SK-N-SH (cell line): Measurements from ENCODE around the gene PPP1R27. TPM values are rescaled to one million over a fixed set of nuclear protein-coding genes. Genes with fewer than 3 reads are reported as not detected.

Experiments used
- CTCF ChIA-PET: fragments of 300-600, 350-600 bp; formaldehyde crosslinking; extraction: SDS; loops from one replicate; lab custom pipeline; 2021; lab: Yijun Ruan, JAX
- POLR2A ChIA-PET: fragments of 350-600 bp; sonication (Branson Sonifier 250); formaldehyde crosslinking; extraction: SDS; loops from one replicate; lab custom pipeline; 2020; ENCODE audit warnings: antibody characterized with exemption, inconsistent platforms; lab: Yijun Ruan, JAX
- DNase-seq: peaks from one replicate; pipeline ENCODE4 v3.0.0; 2012
- H2AFZ ChIP-seq: fragments of 200-600 bp; sonication (generic); 2 replicates; pipeline ENCODE4 v1.8.1; 2016; ENCODE audit warnings: antibody characterized with exemption, mild to moderate bottlenecking, low read depth
- H3F3A ChIP-seq: fragments of 200-600 bp; sonication (generic); replicated peaks from 2 replicates; pipeline ENCODE3; 2016; ENCODE audit warnings: antibody characterized with exemption, mild to moderate bottlenecking; ENCODE audit not compliant: insufficient read depth
- H3K27ac ChIP-seq, 2 experiments: fragments of 200-500 bp in 1 of 2; fragments of 200-600 bp in 1 of 2; sonication (Bioruptor generic) in 1 of 2; sonication (generic), shearing (Covaris generic) in 1 of 2; 2 replicates each; pipeline versions ENCODE4 v1.5.1 to v1.6.1; 2014 to 2016; ENCODE audit warnings: low read depth in 2 of 2, inconsistent platforms in 1 of 2, low read length in 1 of 2, mild to moderate bottlenecking in 1 of 2, mixed read lengths in 1 of 2
- H3K27me3 ChIP-seq: fragments of 200-600 bp; sonication (generic), shearing (Covaris generic); 2 replicates; pipeline ENCODE4 v1.6.1; 2016; ENCODE audit warnings: mixed run types; ENCODE audit not compliant: insufficient read depth
- H3K36me3 ChIP-seq, 2 experiments: fragments of 200-500 bp in 1 of 2; fragments of 200-600 bp in 1 of 2; sonication (Bioruptor generic) in 1 of 2; sonication (generic) in 1 of 2; replicated peaks in 1 of 2; 2 replicates each; pipeline versions ENCODE3 to v1.5.1; 2014 to 2016; ENCODE audit warnings: low read length in 1 of 2, mild to moderate bottlenecking in 1 of 2; ENCODE audit not compliant: insufficient read depth in 2 of 2, control insufficient read depth in 1 of 2
- H3K4me1 ChIP-seq, 2 experiments: fragments of 200-500 bp in 1 of 2; fragments of 200-600 bp in 1 of 2; sonication (Bioruptor generic) in 1 of 2; sonication (generic), shearing (Covaris generic) in 1 of 2; 2 replicates each; pipeline versions ENCODE4 v1.5.1 to v1.6.1; 2014 to 2016; ENCODE audit warnings: low read depth in 1 of 2, low read length in 1 of 2, mixed run types in 1 of 2; ENCODE audit not compliant: insufficient read depth in 2 of 2, control insufficient read depth in 1 of 2
- H3K4me2 ChIP-seq: fragments of 200-600 bp; sonication (generic), shearing (Covaris generic); 2 replicates; pipeline ENCODE4 v1.6.1; 2017; ENCODE audit warnings: mixed run types
- H3K4me3 ChIP-seq, 2 experiments: fragments of 200-500 bp in 1 of 2; fragments of 200-600 bp in 1 of 2; sonication (Bioruptor generic) in 1 of 2; sonication (generic), shearing (Covaris generic) in 1 of 2; 2 replicates each; pipeline versions ENCODE4 v1.5.1 to v1.8.1; 2014 to 2016; ENCODE audit warnings: low read depth in 2 of 2, inconsistent platforms in 1 of 2, low read length in 1 of 2, mild to moderate bottlenecking in 1 of 2, mixed read lengths in 1 of 2, moderate library complexity in 1 of 2
- H3K79me2 ChIP-seq: fragments of 200-600 bp; sonication (generic); 2 replicates; pipeline ENCODE4 v1.8.1; 2017; ENCODE audit warnings: mild to moderate bottlenecking; ENCODE audit not compliant: insufficient read depth
- H3K9ac ChIP-seq: fragments of 200-600 bp; sonication (generic); 2 replicates; pipeline ENCODE4 v1.6.1; 2017; ENCODE audit warnings: mixed run types
- H3K9me2 ChIP-seq: fragments of 200-600 bp; sonication (generic); 2 replicates; pipeline ENCODE4 v1.6.1; 2017; ENCODE audit warnings: mixed run types
- H3K9me3 ChIP-seq: fragments of 200-600 bp; sonication (generic); 2 replicates; pipeline ENCODE4 v1.6.1; 2017; ENCODE audit warnings: mixed run types, mild to moderate bottlenecking, moderate library complexity
- H4K20me1 ChIP-seq: fragments of 200-600 bp; sonication (generic); 2 replicates; pipeline ENCODE4 v1.6.1; 2017; ENCODE audit warnings: mild to moderate bottlenecking, mixed run types; ENCODE audit not compliant: insufficient read depth
- CHD2 ChIP-seq: fragments of 150-350 bp; IDR thresholded peaks from 2 replicates; pipeline ENCODE4 v1.6.1; 2018; ENCODE audit warnings: low read length; ENCODE audit not compliant: partially characterized antibody
- ELF1 ChIP-seq: IDR thresholded peaks from 2 replicates; pipeline ENCODE4 v1.4.0; 2012
- EP300 ChIP-seq, 2 experiments: IDR thresholded peaks; 2 replicates each; pipeline versions ENCODE4 v1.4.0 to v1.6.1; 2012; ENCODE audit warnings: borderline replicate concordance in 1 of 2, low read depth in 1 of 2, low read length in 1 of 2
- EZH2phosphoT487 ChIP-seq: fragments of 200-600 bp; sonication (generic); IDR thresholded peaks from 2 replicates; pipeline ENCODE4 v1.6.1; 2017; ENCODE audit warnings: low read depth, mixed run types, mild to moderate bottlenecking, antibody characterized with exemption, moderate library complexity, borderline replicate concordance
- FOSL2 ChIP-seq: IDR thresholded peaks from 2 replicates; pipeline ENCODE4 v1.4.0; 2012; ENCODE audit warnings: low read depth, mild to moderate bottlenecking, moderate library complexity, borderline replicate concordance
- FOXM1 ChIP-seq: IDR thresholded peaks from 2 replicates; pipeline ENCODE4 v1.4.0; 2012; ENCODE audit warnings: low read depth, mild to moderate bottlenecking
- GATA2 ChIP-seq: sonication (generic); formaldehyde crosslinking; IDR thresholded peaks from 2 replicates; pipeline ENCODE4 v1.5.0; 2020; ENCODE audit warnings: mild to moderate bottlenecking, missing genetic modification reagents
- MAX ChIP-seq: IDR thresholded peaks from 2 replicates; pipeline ENCODE4 v1.4.0; 2012; ENCODE audit warnings: low read depth
- MEF2A ChIP-seq: IDR thresholded peaks from 2 replicates; pipeline ENCODE4 v1.4.0; 2012; ENCODE audit warnings: low read depth, borderline replicate concordance
- NRF1 ChIP-seq: IDR thresholded peaks from 2 replicates; pipeline ENCODE4 v1.6.1; 2012; ENCODE audit warnings: low read depth, mild to moderate bottlenecking, low read length
- RCOR1 ChIP-seq: fragments of 150-350 bp; IDR thresholded peaks from 2 replicates; pipeline ENCODE4 v1.6.1; 2017; ENCODE audit warnings: antibody characterized with exemption, low read length
- RFX5 ChIP-seq: IDR thresholded peaks from 2 replicates; pipeline ENCODE4 v1.6.1; 2012; ENCODE audit warnings: mild to moderate bottlenecking, improper control_type of control experiment, low read length
- RXRA ChIP-seq: IDR thresholded peaks from 2 replicates; pipeline ENCODE4 v1.4.0; 2012; ENCODE audit warnings: low read depth, mild to moderate bottlenecking, borderline replicate concordance
- SIN3A ChIP-seq: IDR thresholded peaks from 2 replicates; pipeline ENCODE4 v1.6.1; 2012; ENCODE audit warnings: low read depth, mild to moderate bottlenecking, low read length, moderate library complexity, borderline replicate concordance
- SMC3 ChIP-seq: IDR thresholded peaks from 2 replicates; pipeline ENCODE4 v1.6.1; 2012; ENCODE audit warnings: low read depth, low read length, improper control_type of control experiment
- TAF1 ChIP-seq: IDR thresholded peaks from 2 replicates; pipeline ENCODE4 v1.6.1; 2012; ENCODE audit warnings: low read depth, mild to moderate bottlenecking, low read length, moderate library complexity, borderline replicate concordance
- TCF12 ChIP-seq: IDR thresholded peaks from 2 replicates; pipeline ENCODE4 v1.4.0; 2012
- TEAD4 ChIP-seq: IDR thresholded peaks from 2 replicates; pipeline ENCODE4 v1.4.0; 2012; ENCODE audit warnings: mild to moderate bottlenecking, borderline replicate concordance; ENCODE audit not compliant: insufficient read depth
- WGBS: methylation state at CpG from one replicate; pipeline ENCODE4 v1.1.6; 2017; ENCODE audit warnings: low lambda C conversion rate; 5-methylcytosine and 5-hydroxymethylcytosine counted together
- polyA plus RNA-seq, 3 experiments: library from polyadenylated mRNA; depleted of rRNA; stranded (reverse); fragments of >200 nt; gene quantifications; 2 replicates each; pipeline ENCODE4 v1.2.3, GENCODE V29; 2012
- TF ChIP-seq, protein P1 (sequence below): fragments of 200-600 bp; sonication (generic); IDR thresholded peaks from 2 replicates; pipeline ENCODE4 v1.6.1; 2017; ENCODE audit warnings: antibody characterized with exemption, mild to moderate bottlenecking, moderate library complexity
- TF ChIP-seq, protein P2 (sequence below): IDR thresholded peaks from 2 replicates; pipeline ENCODE4 v1.6.1; 2012; ENCODE audit warnings: mild to moderate bottlenecking, low read depth, low read length, moderate library complexity
- TF ChIP-seq, protein P3 (sequence below): fragments of 150-350 bp; IDR thresholded peaks from 2 replicates; pipeline ENCODE4 v1.6.1; 2017; ENCODE audit warnings: antibody characterized with exemption, low read length, low read depth, borderline replicate concordance

The PPP1R27 gene
- polyA plus RNA-seq, 1 of the 3 experiments (the other 2 are of a cell fraction), result 0.07 TPM

- TF ChIP-seq FOSL2 (no peak), RCOR1 (no peak)
These were observed 8.1 kb upstream of the PPP1R27 start (continued) for GRCh38 chr17:81842725-81843504.

GRCh38 chr17:81842378-81842724, 7.5 kb upstream of the PPP1R27 start:
- WGBS, result 89% methylated on average over 11 of the region's 11 CpGs
- H3F3A ChIP-seq, result peaks cover 34% of the 10 kb centered on the region
- ChIA-PET POLR2A (interaction anchor here (1.1 to 1.2 kb wide), 2 partner anchors 9 to 23 kb away, joined by 3 to 6 read pairs; partner anchors contain the start of gene MCRIP1), CTCF (interaction anchor here (0.6 to 2.6 kb wide), 6 partner anchors 9 to 386 kb away, joined by 3 to 11 read pairs (median 4); partner anchors contain the start of gene MCRIP1)
- no peaks in the 10 kb centered on the region; the same call in 1 of the 2 replicates for H3K79me2 ChIP-seq
- no peaks in the 10 kb centered on the region; the same call in 1 of the 2 replicates for H4K20me1 ChIP-seq
- H3K27ac ChIP-seq, result no peak overlapping the region
- no peaks in the 10 kb centered on the region for H3K27me3 ChIP-seq
- H3K4me3 ChIP-seq, result no peak overlapping the region
- no peak overlapping the region for H3K9ac ChIP-seq
- H2AFZ ChIP-seq, result no peak overlapping the region
- no peak for DNase-seq
- no peak overlapping the region for H3K4me2 ChIP-seq
- peaks cover 32 to 48% of the 10 kb centered on the region in 2 experiments for H3K36me3 ChIP-seq
- TF ChIP-seq MEF2A (no peak), NRF1 (no peak), RXRA (no peak), FOSL2 (no peak), SIN3A (no peak), RFX5 (no peak), SMC3 (no peak), CHD2 (no peak), TAF1 (no peak), EP300 (IDR thresholded peaks at IDR 0.05; ENCODE audit: borderline replicate concordance in 1 of 2, low read depth in 1 of 2, low read length in 1 of 2) (no peak), FOXM1 (no peak), TEAD4 (no peak), GATA2 (CRISPR knock-in tag) (no peak), MAX (no peak), EZH2phosphoT487 (no peak), TCF12 (no peak), ELF1 (no peak)
- TF ChIP-seq, protein P1, sequence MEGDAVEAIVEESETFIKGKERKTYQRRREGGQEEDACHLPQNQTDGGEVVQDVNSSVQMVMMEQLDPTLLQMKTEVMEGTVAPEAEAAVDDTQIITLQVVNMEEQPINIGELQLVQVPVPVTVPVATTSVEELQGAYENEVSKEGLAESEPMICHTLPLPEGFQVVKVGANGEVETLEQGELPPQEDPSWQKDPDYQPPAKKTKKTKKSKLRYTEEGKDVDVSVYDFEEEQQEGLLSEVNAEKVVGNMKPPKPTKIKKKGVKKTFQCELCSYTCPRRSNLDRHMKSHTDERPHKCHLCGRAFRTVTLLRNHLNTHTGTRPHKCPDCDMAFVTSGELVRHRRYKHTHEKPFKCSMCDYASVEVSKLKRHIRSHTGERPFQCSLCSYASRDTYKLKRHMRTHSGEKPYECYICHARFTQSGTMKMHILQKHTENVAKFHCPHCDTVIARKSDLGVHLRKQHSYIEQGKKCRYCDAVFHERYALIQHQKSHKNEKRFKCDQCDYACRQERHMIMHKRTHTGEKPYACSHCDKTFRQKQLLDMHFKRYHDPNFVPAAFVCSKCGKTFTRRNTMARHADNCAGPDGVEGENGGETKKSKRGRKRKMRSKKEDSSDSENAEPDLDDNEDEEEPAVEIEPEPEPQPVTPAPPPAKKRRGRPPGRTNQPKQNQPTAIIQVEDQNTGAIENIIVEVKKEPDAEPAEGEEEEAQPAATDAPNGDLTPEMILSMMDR, result no peak
- TF ChIP-seq, protein P2, sequence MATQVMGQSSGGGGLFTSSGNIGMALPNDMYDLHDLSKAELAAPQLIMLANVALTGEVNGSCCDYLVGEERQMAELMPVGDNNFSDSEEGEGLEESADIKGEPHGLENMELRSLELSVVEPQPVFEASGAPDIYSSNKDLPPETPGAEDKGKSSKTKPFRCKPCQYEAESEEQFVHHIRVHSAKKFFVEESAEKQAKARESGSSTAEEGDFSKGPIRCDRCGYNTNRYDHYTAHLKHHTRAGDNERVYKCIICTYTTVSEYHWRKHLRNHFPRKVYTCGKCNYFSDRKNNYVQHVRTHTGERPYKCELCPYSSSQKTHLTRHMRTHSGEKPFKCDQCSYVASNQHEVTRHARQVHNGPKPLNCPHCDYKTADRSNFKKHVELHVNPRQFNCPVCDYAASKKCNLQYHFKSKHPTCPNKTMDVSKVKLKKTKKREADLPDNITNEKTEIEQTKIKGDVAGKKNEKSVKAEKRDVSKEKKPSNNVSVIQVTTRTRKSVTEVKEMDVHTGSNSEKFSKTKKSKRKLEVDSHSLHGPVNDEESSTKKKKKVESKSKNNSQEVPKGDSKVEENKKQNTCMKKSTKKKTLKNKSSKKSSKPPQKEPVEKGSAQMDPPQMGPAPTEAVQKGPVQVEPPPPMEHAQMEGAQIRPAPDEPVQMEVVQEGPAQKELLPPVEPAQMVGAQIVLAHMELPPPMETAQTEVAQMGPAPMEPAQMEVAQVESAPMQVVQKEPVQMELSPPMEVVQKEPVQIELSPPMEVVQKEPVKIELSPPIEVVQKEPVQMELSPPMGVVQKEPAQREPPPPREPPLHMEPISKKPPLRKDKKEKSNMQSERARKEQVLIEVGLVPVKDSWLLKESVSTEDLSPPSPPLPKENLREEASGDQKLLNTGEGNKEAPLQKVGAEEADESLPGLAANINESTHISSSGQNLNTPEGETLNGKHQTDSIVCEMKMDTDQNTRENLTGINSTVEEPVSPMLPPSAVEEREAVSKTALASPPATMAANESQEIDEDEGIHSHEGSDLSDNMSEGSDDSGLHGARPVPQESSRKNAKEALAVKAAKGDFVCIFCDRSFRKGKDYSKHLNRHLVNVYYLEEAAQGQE, result no peak
- TF ChIP-seq, protein P3, sequence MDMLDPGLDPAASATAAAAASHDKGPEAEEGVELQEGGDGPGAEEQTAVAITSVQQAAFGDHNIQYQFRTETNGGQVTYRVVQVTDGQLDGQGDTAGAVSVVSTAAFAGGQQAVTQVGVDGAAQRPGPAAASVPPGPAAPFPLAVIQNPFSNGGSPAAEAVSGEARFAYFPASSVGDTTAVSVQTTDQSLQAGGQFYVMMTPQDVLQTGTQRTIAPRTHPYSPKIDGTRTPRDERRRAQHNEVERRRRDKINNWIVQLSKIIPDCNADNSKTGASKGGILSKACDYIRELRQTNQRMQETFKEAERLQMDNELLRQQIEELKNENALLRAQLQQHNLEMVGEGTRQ, result no peak
- no peaks in the 10 kb centered on the region for H3K9me3 ChIP-seq
- H3K4me1 ChIP-seq, result no peaks in the 10 kb centered on the region
- no peaks in the 10 kb centered on the region for H3K9me2 ChIP-seq
